Measurements from ENCODE around the gene SH3BP5L. TPM values are rescaled to one million over a fixed set of nuclear protein-coding genes. Genes with fewer than 3 reads are reported as not detected.

SH3BP5L gene
- total and polyA plus RNA-seq, 2 of the 8 experiments (the other 6 are each of a cell fraction or from before 2014, with no cell fraction given): 20.2 to 28.4 TPM

- H3K23me2 ChIP-seq (ENCODE audit: low read depth, low read length): peaks cover 5% of the 10 kb centered on the region; the same call in 1 of the 2 replicates
- no peaks in the 10 kb centered on the region for H3K27me3 ChIP-seq (replicated peaks in 1 of 4; ENCODE audit: control insufficient read depth in 3 of 4, extremely low read depth in 1 of 4, insufficient read depth in 3 of 4, low read length in 3 of 4)
- H2BK12ac ChIP-seq (ENCODE audit: low read depth, low read length): no peak overlapping the region
- no peak overlapping the region for H4K8ac ChIP-seq (ENCODE audit: extremely low read depth, insufficient read depth, low read length)
- no peak overlapping the region for H2AK5ac ChIP-seq (ENCODE audit: low read depth, low read length)
- no peak overlapping the region for H3K9ac ChIP-seq (replicated peaks in 1 of 4; ENCODE audit: extremely low read depth in 1 of 4, low read depth in 3 of 4, low read length in 3 of 4)
- H3K56ac ChIP-seq (replicated peaks; ENCODE audit: insufficient read length, low read depth, low read length): no peak overlapping the region
- H3K4ac ChIP-seq (replicated peaks; ENCODE audit: insufficient read length, low read depth, low read length): no peak overlapping the region
- no peak overlapping the region for H2BK120ac ChIP-seq (replicated peaks; ENCODE audit: low read depth, low read length)
- WGBS, 2 experiments (ENCODE audit: extremely low coverage in 1 of 2, insufficient coverage in 1 of 2, insufficient read length in 1 of 2, insufficient replicate concordance in 2 of 2, low coverage in 1 of 2, low lambda C conversion rate in 2 of 2, missing lambda C conversion rate in 1 of 2): 88% methylated on average over 8 of the region's 8 CpGs; no CpG with 5 or more reads in 1 of the 2 experiments
- H2AFZ ChIP-seq (ENCODE audit: low read length): no peak overlapping the region
- no peak overlapping the region for H3K4me3 ChIP-seq (ENCODE audit: extremely low read depth in 1 of 4, insufficient read depth in 2 of 4, low read depth in 3 of 4, low read length in 4 of 4)
- H2BK20ac ChIP-seq (ENCODE audit: low read length): no peak overlapping the region
- H2BK5ac ChIP-seq (ENCODE audit: low read depth, low read length): no peak overlapping the region
- H3K4me2 ChIP-seq (ENCODE audit: insufficient read depth in 1 of 2, low read depth in 2 of 2, low read length in 2 of 2): no peak overlapping the region
- peaks cover 2 to 8% of the 10 kb centered on the region in 2 experiments for H4K20me1 ChIP-seq (replicated peaks in 1 of 2; ENCODE audit: control insufficient read depth in 1 of 2, insufficient read depth in 2 of 2, low read length in 2 of 2)
- no peak overlapping the region for H3K27ac ChIP-seq (ENCODE audit: low read depth, low read length)
- peaks cover 10% of the 10 kb centered on the region for H3K79me1 ChIP-seq (ENCODE audit: low read depth, low read length)
- H3K79me2 ChIP-seq (ENCODE audit: control insufficient read depth in 1 of 2, insufficient read depth in 2 of 2, low read length in 2 of 2): peaks cover 0 to 20% of the 10 kb centered on the region in 2 experiments; a peak in 2 of 4 replicates
- FAIRE-seq (no peak), DNase-seq (ENCODE audit: low read depth in 1 of 2, low spot score in 2 of 2) (no peak)
- H2BK15ac ChIP-seq (ENCODE audit: low read length): no peak overlapping the region
- no peaks in the 10 kb centered on the region; a peak in 1 of 7 replicates for H3K4me1 ChIP-seq (replicated peaks in 1 of 4; ENCODE audit: control insufficient read depth in 3 of 4, insufficient read depth in 4 of 4, low read length in 3 of 4)
- H4K91ac ChIP-seq (replicated peaks; ENCODE audit: insufficient read length, low read length): no peak overlapping the region
- no peak overlapping the region for H3K23ac ChIP-seq (ENCODE audit: insufficient read length)
- H3K18ac ChIP-seq (ENCODE audit: extremely low read depth, low read length): no peak overlapping the region
- CTCF ChIA-PET (ENCODE audit: partially characterized antibody): interaction anchor here (0.8 to 5.3 kb wide), 10 partner anchors 9 to 84 kb away, joined by 3 to 58 read pairs (median 18); partner anchors contain the start of genes PGBD2, SH3BP5L and ZNF692
- POLR2A ChIA-PET (ENCODE audit: partially characterized antibody): interaction anchor here (1.2 to 2.2 kb wide), 2 partner anchors 12 to 15 kb away, joined by 3 to 16 read pairs; partner anchors contain the start of gene ZNF692
- H3K36me3 ChIP-seq (ENCODE audit: control insufficient read depth in 2 of 4, insufficient read depth in 4 of 4, low read length in 3 of 4): peaks cover 0 to 15% (median 10%) of the 10 kb centered on the region in 4 experiments; a peak in 6 of 8 replicates
- TF ChIP-seq RXRA (IDR thresholded peaks at IDR 0.05; ENCODE audit: insufficient read depth, low read depth, low read length) (no peak), CTBP2 (IDR thresholded peaks at IDR 0.05; ENCODE audit: borderline replicate concordance, insufficient read depth, insufficient read length, low read length) (no peak)
- H3K14ac ChIP-seq (ENCODE audit: insufficient read length): no peak overlapping the region
- H4K5ac ChIP-seq (ENCODE audit: insufficient read length, low read depth, low read length): no peak overlapping the region
- no peaks in the 10 kb centered on the region for H3K9me3 ChIP-seq (ENCODE audit: insufficient read depth in 2 of 2, low read depth in 1 of 2, low read length in 1 of 2)
These were observed 17.1 kb upstream of the SH3BP5L start for GRCh38 chr1:248842781-248843331.

All from H1 (cell line).